SK-MEL-5 (cell line): ENCODE results near the gene HES3. TPM values are rescaled to one million over a fixed set of nuclear protein-coding genes. Genes with fewer than 3 reads are reported as not detected.

Source experiments
- DNase-seq: peaks from one replicate; pipeline ENCODE4 v3.0.0-alpha.2; 2016; ENCODE audit warnings: low read depth, low spot score
- in situ Hi-C: cut with HindIII; loops from 2 replicates; pipeline ENCODE4 v1.10.0; 2016; ENCODE audit warnings: low sequenced_read_pairs, high pct_unique_total_duplicates, low pct_unique_long_range_greater_than_20kb
- total RNA-seq: library from RNA; depleted of rRNA; stranded (reverse); fragments of >200 nt; shearing (Covaris generic); gene quantifications from 2 replicates; pipeline ENCODE4 v1.2.3, GENCODE V29; 2014

HES3 gene
- total RNA-seq, 1 experiment from 2014 or later: not detected

DNA sequence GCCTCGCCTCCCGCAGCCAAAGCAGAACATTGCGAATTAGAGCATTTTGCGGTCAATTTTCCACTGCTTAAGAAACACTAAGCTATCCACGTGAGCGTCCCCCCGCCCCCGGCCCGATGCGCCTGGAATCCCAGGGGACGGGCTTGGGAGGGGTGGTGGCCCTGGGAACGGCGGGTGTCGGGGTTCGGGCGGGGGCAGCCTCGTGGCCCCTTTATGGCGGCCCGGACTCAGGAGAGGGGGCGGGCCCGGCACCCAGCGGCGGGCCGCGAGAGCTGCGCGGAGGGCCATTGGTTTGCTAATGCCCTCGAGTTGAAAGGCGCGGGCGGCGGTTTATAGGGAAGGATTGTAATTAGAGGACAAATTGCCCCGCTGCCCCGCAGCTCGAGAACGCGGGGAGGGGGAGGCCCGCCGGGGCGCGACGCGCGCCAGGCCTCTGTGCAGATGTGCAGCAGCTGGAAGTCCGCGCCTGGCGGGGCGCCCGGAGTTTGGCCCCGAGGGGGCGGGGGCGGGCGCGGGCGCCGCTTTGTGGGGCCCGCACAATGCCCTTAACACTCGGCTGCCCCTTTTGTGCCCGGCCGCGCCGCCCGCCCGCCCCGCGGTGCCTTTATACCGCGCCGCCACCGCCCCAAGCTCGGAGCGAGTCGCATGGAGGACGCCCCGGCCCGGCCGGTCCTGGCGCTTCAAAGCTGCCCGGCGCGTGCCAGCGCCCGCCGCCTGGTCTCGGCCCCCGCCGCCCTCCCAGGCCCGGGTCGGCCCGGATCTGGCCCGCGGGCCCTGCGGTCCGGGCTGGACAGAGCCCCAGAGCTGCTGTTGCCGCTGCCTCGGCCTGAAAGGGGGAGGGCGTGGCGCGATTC is 1.9 kb upstream of the HES3 start:
- in situ Hi-C loops: no loop called here

GRCh38 chr1:6243053-6243834 is 735 bp upstream of the HES3 start:
- in situ Hi-C loops: no loop called here
- DNase-seq: no peak

More for the DNA sequence above, 1.9 kb upstream of the HES3 start:
- DNase-seq: no peak

DNA sequence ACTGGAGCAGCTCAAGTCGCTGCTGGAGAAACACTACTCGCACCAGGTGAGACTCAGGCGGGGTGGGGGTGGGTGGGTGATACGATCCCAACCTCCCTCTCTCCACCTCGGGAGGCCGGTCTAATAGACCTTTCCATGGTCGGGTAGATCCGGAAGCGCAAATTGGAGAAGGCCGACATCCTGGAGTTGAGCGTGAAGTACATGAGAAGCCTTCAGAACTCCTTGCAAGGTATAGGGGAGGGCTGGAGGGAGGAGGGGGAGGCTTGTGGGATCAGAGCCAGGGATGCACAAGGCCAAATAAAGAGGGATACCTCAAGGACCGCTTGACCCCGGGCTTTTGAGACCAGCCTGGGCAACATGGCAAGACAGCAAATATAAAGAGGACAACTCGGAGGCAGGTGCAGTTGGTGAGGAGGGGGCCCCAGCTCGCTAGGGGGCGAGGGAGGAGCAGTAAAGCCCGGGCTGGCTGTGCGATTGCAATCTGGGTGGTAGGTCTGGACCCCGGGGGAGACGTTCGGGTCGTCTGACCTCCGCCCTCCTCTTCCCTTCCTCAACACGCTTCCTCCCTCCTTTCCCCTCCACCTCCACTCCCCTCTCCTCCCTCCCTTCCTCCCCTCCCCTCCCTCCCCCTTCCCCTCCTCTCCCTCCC is 546 bp downstream of the HES3 start:
- in situ Hi-C loops: no loop called here

GRCh38 chr1:6245086-6245868 is 1.3 kb downstream of the HES3 start:
- peak; percentile 70 for DNase-seq
- in situ Hi-C loops: no loop called here

More for the DNA sequence above, 546 bp downstream of the HES3 start:
- DNase-seq: no peak

DNA sequence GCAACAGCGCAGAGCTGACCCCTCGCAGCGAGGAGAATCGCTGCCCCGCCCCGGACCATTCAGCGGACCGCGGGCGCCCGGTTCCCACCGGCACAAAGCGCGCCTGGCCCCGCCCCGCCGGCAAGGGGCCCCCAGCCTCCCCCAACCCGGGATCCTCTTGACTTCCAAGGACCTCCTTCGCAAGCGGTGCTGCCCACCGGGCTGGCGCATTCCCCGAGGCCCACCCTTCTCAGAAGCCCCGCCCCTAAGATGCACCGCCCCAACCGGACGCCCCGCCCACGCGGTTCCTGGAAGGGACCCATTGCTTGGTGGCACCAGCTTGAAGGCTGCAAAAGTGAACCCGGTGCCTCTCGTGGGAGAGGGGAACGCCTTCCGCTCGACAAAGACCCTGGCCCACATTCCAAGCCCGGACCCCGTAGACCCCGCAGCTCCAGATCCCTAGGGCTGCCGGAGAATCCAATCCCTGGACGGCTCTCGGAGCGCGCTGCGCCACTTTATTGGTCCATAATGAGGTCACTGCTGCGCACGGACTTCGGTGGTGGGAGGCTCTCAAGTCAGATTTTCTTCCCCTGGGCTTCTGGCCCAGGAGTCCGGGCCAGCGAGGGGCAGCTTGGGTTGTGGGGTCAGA is 2.0 kb downstream of the HES3 start:
- in situ Hi-C loops: no loop called here
- peak; percentile 51 for DNase-seq

- in situ Hi-C loops: no loop called here
- DNase-seq: peak; percentile 67
These were observed 2.8 kb downstream of the HES3 start for GRCh38 chr1:6246497-6247467.

GRCh38 chr1:6247651-6248050 is 3.7 kb downstream of the HES3 start:
- in situ Hi-C loops: no loop called here
- DNase-seq: no peak

DNA sequence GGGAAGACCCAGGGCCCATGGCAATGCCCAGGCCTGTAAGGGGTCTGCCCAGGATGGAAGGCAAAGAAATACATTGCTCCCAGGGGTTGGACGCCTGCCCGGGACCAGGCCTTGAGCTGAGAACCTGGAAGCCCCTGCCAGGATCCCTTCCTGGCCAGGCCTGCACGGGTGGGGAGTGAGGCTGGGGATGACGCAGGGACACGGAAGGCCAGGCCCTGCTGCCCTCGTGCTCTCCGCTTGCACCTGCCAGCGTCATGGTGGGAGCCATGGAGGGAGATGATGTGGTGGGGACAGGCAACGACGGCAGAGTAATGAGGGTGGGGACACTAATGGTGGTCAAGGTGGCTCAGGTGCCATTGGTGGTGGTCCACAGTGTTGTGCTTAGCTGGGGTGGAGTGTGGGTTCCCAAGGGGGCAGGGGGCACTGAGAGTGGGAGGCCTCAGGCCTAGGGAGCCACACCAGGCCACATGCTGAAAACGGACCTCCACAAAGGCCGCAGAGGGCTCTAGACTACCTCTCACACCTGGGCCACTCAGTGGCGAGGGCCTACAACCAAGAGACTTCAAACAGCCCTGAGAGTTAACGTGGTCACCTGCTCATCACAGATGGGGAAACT is 4.3 kb downstream of the HES3 start:
- DNase-seq: no peak
- in situ Hi-C loops: no loop called here

DNA sequence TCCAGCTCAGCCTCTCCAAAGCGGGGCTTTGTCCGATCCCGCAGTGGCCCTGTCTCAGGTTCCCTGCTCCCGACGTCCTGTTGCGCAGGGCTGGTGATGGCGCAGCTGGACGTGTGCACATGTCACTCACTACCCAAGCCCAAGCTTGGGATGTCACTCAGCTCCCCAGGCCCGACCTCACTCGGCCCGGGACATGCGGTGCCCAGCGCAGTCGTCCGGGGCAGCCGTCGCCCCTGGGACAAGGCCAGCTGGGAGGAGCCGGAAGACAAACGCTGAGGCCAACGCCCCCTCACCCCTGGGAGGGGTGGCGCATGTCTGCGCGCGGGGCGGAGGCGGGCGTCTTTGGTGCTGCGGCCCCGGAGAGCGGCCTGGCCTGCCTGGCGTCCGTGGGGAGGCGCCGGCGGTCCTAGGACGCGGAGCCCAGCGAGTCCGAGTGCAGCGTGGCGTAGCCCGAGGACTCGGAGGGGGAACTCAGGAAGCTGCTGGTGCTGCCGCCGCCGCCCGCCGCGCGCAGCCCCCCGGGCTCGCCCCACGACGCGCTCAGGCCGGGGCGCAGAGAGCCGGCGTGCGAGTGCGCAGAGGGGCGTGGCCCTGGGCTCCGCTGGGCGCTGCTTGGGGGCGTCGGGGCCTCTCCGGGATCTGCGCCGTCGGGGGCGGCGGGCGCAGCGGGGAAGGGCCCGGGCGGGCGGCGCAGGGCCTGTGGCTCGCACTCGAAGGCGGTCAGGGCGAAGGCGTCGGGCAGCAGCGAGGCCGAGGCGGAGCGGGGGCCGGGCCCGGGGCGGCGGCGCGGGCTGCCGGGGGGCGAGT is 5.2 kb downstream of the HES3 start:
- DNase-seq: no peak
- in situ Hi-C loops: no loop called here

GRCh38 chr1:6249739-6250689 is 6.0 kb downstream of the HES3 start:
- DNase-seq: no peak
- in situ Hi-C loops: no loop called here

DNA sequence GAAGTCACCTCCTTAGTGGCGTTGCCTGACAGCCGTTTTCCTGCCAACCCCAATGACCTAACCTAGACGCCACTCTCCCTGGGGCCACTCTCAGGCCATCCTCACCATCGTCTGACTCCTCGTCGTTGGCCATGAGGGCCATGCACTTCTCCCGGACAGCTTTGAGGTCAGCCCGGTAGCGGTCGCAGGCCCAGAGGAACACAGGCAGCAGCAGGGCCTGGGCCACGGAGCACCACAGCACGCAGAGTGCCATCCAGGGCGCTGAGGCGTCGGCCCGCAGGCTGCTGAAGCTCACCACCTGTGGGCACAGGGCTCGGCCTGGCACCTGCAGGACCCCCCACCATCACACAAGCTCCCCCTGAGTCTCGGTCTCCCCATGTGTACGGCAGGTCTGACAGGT is 7.3 kb downstream of the HES3 start:
- in situ Hi-C loops: no loop called here
- no peak for DNase-seq

DNA sequence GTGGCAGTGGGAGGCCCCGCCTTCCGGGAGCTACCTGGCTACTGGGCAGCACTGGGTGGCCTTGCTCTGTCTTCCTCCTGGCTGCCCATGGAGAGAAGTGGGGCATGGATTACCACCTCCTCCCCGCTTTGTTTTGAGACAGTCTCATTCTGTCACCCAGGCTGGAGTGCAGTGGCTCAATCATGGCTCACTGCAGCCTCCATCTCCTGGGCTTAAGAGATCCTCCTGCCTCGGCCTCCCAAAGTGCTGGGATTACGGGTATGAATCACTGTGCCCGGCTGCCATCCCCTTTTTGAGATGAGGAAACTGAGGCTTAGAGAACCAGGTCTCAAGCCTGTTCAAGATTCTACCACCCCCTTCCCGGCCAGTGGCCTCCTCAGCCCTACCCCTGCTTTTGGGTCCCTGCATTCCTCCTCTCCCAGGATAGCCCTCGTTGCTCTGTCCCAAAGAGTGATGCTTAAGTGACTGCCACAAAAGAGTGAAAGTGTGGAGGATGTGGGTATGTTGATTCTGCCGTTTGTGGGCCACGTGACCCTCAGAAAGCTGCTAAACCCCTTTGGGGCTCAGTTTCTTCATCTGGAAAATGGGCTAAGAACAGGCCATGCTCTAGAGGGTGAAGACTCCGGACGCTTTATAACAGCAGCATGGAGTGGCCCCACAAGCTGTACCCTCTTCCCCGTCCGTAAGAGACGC is 7.8 kb downstream of the HES3 start:
- in situ Hi-C loops: no loop called here
- DNase-seq: no peak

DNA sequence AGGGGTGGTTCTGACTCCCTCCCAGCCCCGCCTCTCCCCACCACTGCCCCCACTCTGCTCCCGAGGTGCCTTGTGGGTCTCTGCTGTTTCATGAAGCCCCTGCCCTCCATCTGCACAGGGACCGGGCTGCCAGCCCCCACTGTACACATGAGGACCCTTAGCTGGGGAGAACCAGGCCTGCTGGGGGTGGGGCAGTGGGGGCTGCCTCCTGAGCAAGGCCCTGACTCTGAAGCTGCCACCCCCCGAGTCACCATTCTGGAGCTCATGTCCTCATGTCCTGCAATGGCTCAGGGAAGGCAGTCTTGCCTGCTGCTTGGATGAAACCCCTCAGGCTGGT is 8.4 kb downstream of the HES3 start:
- in situ Hi-C loops: no loop called here

DNA sequence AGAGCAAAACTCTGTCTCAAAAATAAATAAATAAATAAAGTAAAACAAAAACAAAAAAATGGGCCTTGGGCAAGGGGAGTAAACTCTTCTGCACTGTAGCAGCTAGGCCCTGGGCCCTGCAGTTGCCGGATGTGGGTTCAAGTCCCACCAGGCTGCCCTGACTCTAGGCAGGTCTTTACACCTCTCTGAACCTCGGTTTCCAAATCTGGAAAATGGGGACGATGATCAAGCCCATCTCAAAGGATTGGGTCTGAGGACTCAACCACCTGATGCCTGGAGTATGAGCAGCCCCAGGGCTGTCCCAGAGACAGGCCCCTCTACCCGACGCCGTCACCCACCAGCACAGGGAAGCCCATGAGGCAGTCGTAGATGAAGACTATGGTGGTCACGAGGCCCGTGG is 9.4 kb downstream of the HES3 start:
- DNase-seq: no peak

More for the DNA sequence above, 8.4 kb downstream of the HES3 start:
- no peak for DNase-seq

More for the DNA sequence above, 9.4 kb downstream of the HES3 start:
- in situ Hi-C loops: no loop called here
